GOT3 (cell line): ENCODE measurements around the gene OCLN.
"Not testable (repeated sequence)": the region's sequence is repeated elsewhere in the genome, so short reads cannot be mapped to it uniquely, and the experiment has no call there.

Experiments
- DNase-seq: peaks from one replicate; lab custom pipeline; 2025; ENCODE audit warnings: mixed read lengths; lab: John Stamatoyannopoulos, UW

OCLN gene

GRCh38 chr5:69491838-69492390 is 676 bp upstream of the OCLN start:
- DNase-seq = no peak

- no peak for DNase-seq
Measured at GRCh38 chr5:69492923-69493395, 369 bp downstream of the OCLN start.

- DNase-seq = no peak
Measured at GRCh38 chr5:69493396-69494133, 975 bp downstream of the OCLN start.

- DNase-seq = no peak
Measured at GRCh38 chr5:69494452-69494851, 1.9 kb downstream of the OCLN start.

- no peak for DNase-seq
Measured at GRCh38 chr5:69497006-69497520, 4.5 kb downstream of the OCLN start.

GRCh38 chr5:69498384-69498783 is 5.8 kb downstream of the OCLN start:
- DNase-seq = no peak

GRCh38 chr5:69502367-69502766 is 9.8 kb downstream of the OCLN start:
- DNase-seq = no peak

GRCh38 chr5:69502767-69503488 is 10.3 kb downstream of the OCLN start:
- no peak for DNase-seq

GRCh38 chr5:69504036-69504435 is 11.4 kb downstream of the OCLN start:
- no peak for DNase-seq

GRCh38 chr5:69505306-69505705 is 12.7 kb downstream of the OCLN start:
- DNase-seq = no peak

GRCh38 chr5:69509212-69509611 is 16.6 kb downstream of the OCLN start:
- no peak for DNase-seq

- DNase-seq = no peak
Measured at GRCh38 chr5:69510694-69511093, 18.1 kb downstream of the OCLN start.

GRCh38 chr5:69512740-69513260 is 20.2 kb downstream of the OCLN start:
- DNase-seq = no peak

- DNase-seq = not testable (repeated sequence)
Measured at GRCh38 chr5:69515570-69515969, 23.0 kb downstream of the OCLN start.

GRCh38 chr5:69516769-69517168 is 24.2 kb downstream of the OCLN start:
- DNase-seq = no peak

GRCh38 chr5:69517763-69518212 is 25.2 kb downstream of the OCLN start:
- no peak for DNase-seq

- no peak for DNase-seq
Measured at GRCh38 chr5:69519285-69519684, 26.7 kb downstream of the OCLN start.

GRCh38 chr5:69522035-69522434 is 29.4 kb downstream of the OCLN start:
- no peak for DNase-seq

GRCh38 chr5:69525490-69525889 is 32.9 kb downstream of the OCLN start:
- no peak for DNase-seq

GRCh38 chr5:69526660-69527059 is 34.1 kb downstream of the OCLN start:
- DNase-seq = no peak

GRCh38 chr5:69527128-69527770 is 34.7 kb downstream of the OCLN start:
- DNase-seq = no peak

- no peak for DNase-seq
Measured at GRCh38 chr5:69528035-69528434, 35.4 kb downstream of the OCLN start.
